Stimulated activated CD8-positive, alpha-beta memory T cell treated with anti-CD3 and anti-CD28 coated beads, Interleukin-12 subunit alpha, Interleukin-12 subunit beta, amount 100 ng/mL, for 24 hours (primary cell): ENCODE results near the gene ALAS1.

Source experiments
- DNase-seq: peaks from one replicate; pipeline ENCODE4 v3.0.0-alpha.2; 2020; ENCODE audit errors: extremely low read depth

The ALAS1 gene

DNA sequence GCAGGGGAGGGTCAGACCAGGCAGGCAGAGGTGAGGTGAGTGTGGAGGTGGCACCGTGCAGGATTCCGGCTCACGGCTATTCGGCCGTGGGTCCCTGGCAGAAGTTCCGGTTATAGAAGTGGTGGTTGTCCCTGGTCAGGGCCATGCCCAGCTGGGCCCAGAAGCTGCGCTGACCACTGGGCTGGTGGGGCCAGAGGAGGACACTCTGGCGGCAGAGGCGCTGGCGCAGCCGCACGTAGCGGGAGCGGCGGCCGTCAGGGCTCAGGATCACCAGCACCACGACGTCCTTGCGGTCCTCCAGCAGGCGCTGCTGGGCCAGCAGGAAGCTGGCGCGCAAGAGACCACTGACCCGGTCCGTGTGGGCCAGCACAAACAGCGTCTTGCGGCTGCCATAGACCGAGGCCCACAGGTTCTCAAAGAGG is 23.2 kb downstream of the ALAS1 start:
- DNase-seq: no peak

DNA sequence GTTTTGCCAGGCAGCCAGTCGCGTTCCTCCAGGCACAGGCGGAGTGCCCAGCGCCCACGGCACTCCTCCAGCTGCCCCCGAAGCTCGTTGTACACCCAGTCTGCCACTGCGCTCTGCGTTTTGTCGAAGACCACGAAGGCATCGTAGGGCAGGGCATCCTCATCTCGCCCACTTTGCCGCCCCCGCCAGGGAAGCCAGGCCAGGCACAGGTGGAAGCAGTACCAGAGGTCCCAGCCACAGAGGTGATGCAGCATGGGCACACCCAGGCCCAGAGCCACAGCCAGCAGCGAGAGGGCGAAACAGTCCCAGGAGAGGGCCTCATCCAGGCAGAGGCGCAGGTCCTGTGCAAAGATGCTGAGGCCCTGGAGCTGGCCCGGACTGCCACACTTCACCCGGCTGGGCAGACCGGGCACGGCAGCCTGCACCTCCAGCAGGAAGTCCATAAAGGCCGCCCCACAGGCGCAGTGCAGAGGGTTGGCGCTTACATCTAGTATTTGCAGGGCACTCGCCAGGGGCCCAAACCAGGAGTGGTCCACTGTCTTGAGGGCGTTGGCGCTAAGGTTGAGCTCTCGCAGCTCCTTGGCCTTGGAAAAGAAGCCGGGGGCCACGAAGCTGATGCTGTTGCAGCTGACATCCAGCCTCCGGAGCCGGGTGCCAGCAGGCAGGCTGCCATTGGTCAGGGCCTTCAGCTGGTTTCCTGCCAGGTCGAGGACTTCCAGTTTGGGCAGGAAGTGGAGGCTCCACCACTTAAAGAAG is 23.8 kb downstream of the ALAS1 start:
- no peak for DNase-seq

GRCh38 chr3:52222319-52223221 is 24.6 kb downstream of the ALAS1 start:
- no peak for DNase-seq

- DNase-seq: no peak
Measured at GRCh38 chr3:52223449-52224408, 25.8 kb downstream of the ALAS1 start.

- DNase-seq: no peak
Measured at GRCh38 chr3:52225452-52226228, 27.7 kb downstream of the ALAS1 start, which contains the start of gene TLR9. Gene TLR9 (minus strand): TSS chr3:52225645. CDS start chr3:52225529, 116 bp downstream.

GRCh38 chr3:52226229-52226817 is 28.4 kb downstream of the ALAS1 start:
- DNase-seq: no peak

- DNase-seq: no peak
Measured at GRCh38 chr3:52227117-52227516, 29.2 kb downstream of the ALAS1 start.

GRCh38 chr3:52227766-52228165 is 29.8 kb downstream of the ALAS1 start:
- DNase-seq: no peak

- no peak for DNase-seq
Measured at GRCh38 chr3:52228266-52228665, 30.3 kb downstream of the ALAS1 start.

DNA sequence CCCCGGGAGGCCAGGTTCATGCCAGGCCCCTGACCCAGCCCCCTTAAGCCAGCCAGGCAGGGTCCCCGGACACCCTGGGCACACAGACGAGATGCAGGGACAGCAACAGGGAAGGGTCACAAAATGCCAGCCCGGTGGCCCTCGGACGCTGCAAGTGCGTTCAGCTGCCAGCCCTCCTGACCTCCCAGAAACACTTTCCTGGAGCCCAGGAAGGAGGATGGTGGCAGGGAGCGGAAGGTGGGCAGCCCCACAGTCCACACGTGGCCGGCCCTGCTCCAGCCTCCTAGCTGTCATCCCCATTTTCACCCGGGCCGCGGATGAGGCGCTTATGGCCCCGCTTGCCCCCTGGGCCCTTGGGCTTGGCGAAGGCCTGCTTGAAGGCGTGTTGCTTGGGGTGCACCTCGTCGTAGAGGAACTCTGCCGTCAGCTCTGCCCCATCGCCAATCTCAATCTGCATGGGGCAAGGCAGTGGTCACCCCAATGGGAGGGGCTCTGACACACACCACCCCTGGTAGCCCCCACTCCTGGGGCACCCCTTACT is 30.9 kb downstream of the ALAS1 start:
- DNase-seq: no peak

DNA sequence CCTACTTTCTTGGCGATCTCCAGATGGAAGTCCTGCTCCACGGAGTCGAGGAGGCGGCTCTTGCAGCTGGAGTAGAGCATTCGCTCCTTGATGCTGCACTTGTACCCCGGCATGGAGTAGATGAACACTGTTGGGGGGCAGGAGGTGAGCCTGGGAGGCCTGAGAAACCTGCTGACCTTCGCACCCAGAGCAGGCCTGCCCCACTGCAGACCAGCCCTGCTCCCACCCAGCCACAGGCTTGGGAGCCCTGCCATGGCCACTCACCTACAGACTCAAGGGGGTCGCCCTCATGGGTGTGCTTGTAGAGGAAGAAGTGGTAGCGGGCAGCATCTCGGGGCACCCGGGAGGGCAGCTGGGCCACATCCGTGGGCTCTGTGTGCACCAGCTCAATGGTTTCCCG is 31.7 kb downstream of the ALAS1 start:
- no peak for DNase-seq

DNA sequence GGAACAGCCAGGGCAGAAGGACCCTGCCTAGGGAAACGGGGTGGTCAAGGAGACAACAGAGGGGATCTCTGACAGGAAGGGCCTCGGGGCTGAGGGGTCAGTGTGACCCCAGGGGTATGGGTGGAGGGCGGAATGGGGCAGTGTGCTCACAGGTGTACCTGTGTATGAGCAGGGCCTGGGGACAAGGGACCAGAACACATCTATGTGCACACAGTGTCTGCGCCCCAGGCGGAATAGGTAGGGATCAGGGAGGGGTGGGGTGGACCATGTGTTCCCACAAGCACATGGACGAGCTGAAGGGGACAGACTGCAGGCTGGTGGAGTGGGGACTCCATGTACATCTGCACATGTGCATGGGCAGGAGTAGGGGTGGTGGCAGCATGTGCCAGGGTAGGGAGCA is 32.5 kb downstream of the ALAS1 start:
- no peak for DNase-seq

GRCh38 chr3:52230889-52231499 is 33.0 kb downstream of the ALAS1 start:
- DNase-seq: no peak

GRCh38 chr3:52231502-52232278 is 33.7 kb downstream of the ALAS1 start:
- DNase-seq: peak; percentile 80

DNA sequence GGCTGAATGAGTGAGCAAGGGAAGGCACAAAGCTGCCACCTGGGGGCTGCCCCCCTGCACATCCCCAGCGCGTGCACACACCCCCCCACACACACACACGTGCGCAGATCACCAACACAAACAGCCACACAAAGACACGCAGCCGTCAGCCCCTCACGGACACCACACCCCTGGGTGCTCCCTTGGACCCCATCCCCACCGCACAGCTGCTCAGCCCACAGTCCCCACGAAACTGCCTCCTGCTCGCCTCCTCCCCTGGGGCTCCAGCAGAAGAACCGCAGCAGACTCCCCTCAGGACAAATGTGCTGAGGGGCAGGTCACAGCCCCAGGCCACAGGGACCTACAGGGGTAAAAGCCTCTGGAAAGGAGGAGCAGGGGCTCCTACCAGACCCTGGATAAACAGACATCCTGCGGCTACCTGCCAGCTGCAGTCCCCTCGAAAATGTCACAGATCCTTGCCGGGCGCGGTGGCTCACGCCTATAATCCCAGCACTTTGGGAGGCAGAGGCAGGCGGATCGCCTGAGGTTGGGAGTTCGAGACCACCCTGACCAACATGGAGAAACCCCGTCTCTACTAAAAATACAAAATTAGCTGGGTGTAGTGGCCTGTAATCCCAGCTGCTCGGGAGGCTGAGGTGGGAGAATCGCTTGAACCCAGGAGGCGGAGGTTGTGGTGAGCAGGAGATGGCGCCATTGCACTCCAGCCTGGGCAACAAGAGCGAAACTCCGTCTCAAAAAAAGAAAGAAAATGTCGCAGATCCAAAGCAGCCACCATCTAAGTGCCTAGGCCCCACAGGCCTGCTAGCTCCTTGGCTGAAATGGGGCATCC is 34.5 kb downstream of the ALAS1 start:
- DNase-seq: no peak

GRCh38 chr3:52233108-52233591 is 35.2 kb downstream of the ALAS1 start:
- no peak for DNase-seq

GRCh38 chr3:52233968-52234367 is 36.0 kb downstream of the ALAS1 start:
- no peak for DNase-seq
